NCI-H1417 (cell line): Measurements from ENCODE around the gene RIN3.

Source experiments
- DNase-seq, 3 experiments: peaks; one replicate each; lab custom pipeline; 2025; lab: John Stamatoyannopoulos, UW

The RIN3 gene

DNA sequence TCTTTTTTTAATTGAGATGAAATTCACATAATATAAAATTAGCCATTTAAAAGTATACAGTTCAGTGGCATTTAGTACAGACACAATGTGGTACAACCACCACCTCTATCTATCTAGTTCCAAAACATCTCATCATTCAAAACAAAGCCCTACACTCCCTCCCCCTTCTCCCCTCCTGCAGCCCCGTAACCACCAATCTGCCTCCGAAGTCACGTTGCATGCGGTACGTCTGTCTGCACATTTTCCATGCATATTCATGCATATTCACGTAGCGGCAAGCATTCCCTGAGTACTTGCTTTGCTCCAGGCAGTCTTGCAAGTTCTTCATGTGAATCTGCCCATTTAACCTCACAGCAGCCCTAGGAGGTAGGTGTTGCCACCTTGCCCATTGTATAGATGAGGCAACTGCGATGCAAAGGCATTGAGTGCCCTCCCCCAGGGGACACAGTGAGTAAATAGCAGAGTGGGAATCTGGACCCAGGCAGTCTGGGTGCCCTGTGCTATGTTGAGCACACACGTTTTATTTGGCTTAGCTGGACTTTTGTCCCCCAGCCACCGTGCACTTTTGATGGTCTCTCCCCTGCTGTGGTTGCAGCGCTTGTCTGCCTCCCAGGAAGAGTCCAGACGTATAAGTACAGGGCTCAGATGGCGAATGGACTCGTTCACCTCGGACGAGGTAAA, 43.4 kb downstream of the RIN3 start:
- DNase-seq: no peak

DNA sequence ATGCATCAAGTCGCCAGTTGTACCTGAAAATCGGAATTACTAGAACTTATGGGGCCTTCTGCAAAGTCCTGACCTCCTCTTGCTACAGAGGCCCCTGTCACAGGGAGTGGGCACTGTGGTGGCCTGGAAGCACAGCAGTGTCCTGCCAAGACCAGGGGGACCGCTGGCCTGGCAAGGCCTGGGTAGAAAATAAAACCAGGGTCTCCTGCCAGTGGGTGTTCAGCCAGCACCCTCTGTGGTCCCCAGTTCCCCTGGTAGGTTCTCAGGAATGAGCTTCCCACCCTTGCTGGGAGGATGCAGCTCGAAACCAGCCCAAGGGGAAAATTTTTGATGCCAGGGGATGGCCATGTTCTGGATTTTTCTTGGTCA, 43.9 kb downstream of the RIN3 start:
- no peak for DNase-seq

DNA sequence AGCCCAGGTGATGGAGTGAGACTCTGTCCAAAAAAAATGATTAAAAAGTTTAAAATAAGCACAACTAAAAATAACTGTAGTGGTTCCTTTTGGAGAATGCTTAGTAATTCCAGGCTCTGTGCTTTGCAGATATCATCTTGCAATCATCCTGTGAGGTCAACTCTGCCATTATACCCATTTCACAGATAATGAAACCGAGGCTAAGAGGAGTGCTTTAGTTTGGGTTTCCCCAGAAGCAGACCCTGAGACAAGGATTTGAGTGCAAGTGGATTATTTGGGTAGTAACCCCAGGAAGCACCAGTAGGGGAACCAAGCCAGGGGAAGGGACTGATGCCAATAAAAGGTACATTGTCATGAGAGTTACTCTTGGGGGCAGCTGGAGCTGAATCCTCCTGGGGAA, 44.7 kb downstream of the RIN3 start:
- DNase-seq: no peak

DNA sequence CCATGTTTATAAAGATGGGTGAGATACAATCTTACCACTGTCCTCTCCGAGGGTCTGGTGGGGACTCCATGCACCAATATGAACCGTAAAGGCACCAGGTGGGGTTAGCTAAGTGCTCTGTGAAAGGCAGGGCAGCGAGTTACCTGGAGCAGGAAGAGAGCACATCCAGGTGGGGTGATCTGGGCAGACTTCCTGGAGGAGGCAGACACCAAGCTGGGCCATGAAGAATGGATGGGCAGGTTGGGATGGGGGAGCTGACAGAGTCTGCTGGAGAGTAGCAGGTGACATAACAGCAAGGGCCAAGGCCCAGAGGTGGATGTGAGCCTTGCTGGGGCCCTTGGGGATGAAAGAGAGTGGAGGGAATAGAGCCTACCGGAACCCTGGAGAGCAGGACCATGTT, 45.9 kb downstream of the RIN3 start:
- DNase-seq: no peak

DNA sequence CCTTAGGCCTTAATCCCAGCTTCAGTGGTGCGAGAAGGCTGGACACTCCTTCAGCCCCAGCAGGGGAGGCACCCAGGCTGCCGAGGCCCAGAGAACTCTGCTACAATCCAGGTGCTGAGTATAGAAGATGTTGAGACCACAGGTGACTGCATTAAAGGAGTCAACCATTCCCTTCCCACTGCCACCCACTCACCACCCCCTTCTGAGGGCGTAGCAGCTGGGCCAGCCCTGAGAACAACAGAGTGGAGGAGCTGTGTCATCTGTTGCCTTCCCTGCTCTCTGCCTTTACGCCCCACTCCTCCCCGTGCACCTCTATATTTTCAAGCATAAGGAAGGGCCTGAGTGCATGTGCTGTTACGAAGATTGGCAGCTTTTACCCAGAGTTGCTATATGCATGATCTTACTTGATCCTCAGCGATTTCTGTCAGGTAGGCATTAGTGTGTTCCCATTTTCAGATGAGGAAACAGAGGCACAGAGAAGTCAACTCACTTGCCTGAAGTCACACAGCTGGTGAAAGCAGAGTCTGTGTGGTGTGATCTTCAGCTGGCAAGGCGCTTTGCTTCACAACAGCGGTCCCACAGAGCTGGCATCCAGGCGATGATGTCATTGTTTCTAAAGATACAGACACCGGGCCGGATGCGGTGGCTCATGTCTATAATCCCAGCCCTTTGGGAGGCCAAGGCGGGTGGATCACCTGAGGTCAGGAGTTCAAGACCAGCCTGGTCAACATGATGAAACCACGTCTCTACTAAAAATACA, 46.7 kb downstream of the RIN3 start:
- no peak for DNase-seq

DNA sequence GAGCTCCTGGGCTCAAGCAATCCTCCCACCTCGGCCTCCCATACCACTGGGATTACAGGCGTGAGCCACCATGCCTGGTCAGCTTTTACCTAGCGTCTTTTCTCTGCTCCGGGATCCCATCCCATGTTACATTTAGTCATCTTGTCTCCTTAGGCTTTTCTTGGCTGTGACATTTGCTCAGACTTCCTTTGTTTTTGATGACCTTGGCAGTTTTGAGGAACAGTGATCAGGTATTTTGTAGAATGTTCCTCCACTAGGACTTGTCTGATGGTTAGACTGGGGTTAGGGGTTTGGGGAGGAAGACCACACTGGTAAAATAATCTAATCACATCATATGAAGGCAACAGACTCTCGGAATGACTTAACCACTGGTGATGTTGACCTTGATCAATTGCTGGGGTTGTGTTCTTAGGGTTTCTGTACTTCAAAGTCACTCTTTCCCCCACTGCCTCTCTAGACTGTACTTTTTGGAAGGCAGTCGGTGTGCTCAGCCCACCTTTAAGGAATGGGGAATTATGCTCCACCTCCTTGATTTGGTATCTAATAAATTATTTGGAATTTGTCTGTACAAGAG, 48.4 kb downstream of the RIN3 start:
- no peak for DNase-seq

DNA sequence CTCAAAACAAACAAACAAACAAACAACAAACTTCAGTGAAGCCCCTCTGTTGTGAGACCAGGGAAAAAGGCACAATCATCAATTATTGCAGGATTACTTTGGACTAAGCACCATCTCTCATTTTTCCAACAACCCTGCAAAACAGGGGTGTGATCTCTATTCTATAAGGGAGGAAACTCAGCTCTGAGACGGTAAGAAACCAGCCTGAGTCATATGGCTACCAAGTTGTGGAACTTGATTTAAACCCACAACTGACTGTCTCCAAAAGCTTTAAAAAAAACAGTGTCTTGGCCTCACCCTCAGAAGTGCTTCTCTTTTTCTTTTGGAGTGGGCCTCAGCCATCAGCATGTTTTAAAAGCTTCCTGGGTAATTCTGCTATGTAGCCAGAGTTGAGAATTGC, 49.8 kb downstream of the RIN3 start:
- no peak for DNase-seq

DNA sequence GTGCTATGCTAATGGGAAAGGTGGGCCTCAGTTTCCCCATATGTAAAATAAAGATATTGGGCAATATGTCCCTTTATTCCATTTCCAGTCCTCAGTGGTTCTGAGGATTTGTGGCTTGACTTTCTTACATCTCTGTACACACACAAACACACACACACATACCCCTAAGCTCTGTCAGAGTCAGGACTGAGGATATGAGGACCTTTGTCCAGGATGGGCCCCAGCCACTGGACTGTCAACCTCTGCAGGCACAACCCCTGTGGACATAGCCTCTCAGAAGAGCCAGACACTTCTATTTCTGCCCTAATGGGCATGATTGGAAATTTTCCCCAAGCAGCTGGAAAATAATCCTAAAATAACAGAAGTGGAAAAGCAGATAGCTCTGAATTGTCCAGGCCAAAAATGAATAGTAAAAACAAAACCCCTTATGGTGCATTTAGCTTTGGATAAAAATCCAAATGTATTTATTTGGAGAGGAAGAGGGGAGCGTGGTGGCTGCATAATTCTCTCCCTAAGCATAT, 50.2 kb downstream of the RIN3 start:
- DNase-seq: no peak

DNA sequence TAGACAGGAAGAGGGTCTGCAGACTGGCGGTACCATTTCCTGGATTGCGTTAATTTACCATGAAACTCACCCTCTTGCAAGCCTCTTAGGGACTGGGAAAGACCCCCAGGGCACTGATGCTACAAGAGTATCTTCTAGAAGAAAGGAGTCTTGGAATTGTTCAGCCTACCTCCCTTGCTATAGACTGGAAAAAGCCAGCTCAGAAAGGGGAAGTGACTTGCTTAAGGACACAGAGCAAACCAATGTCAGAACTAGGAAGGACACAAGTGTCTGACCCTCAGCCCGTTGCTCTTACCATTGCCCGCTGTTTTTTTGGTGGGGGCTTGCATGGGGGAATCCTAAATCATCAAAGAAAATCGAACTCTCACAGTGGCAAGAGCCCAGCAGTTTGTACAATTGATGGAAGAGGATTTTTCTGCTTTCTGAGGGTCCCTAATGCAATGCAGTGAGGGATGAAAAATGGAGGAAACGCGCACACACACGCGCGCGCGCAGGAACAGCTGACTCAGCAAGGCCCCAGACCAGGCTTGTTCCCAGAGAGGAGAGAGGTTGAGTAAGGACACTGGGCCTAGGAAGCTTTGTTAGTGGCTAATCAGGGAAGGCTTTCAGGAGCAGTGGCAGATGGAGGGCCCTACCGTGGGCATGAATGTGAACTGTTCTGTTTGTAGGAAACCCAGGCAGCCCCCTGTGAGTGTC, 50.9 kb downstream of the RIN3 start:
- DNase-seq: no peak

DNA sequence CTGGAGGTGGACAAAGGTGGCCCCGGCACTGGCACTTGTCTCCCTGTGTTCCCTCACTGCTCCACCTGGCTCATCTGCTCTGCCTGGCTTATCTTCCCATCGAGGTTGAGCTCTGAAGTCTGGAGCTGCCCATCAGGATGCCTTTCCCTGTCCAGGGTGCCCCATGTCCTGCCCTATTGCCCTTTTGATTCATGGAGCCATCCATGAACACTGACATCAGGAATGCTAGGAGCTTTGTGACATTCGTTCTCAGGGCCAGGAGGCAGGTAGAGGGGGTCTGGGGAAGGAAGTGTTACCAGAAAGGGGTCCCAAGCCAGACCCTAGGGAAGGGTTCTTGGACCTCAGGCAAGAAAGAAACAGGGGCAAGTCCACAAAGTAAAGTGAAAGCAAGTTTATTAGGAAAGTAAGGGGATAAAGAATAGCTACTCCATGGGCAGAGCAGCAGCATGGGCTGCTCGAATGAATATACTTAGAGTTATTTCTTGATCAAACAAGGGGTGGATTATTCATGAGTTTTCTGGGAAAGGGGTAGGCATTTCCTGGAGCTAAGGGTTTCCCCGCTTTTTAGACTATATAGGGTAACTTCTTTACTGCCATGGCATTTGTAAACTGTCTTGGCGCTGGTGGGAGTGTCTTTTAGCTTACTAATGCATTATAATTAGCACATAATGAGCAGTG, 51.6 kb downstream of the RIN3 start:
- no peak for DNase-seq

DNA sequence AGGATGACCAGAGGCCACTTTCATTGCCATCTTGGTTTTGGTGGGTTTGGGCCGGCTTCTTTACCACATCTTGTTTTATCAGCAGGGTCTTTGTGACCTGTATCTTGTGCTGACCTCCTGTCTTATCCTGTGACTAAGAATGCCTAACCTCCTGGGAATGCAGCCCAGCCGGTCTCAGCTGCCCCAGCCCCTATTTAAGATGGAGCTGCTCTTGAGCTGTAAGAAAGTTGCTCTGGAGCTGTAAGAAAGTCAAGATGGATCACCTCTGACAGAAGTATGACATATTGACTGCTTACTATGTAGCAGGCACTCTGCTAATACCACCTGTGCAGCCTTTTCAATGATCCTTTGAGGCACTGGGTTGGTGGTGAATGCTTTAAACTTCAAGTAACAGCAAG, 52.1 kb downstream of the RIN3 start:
- no peak for DNase-seq

DNA sequence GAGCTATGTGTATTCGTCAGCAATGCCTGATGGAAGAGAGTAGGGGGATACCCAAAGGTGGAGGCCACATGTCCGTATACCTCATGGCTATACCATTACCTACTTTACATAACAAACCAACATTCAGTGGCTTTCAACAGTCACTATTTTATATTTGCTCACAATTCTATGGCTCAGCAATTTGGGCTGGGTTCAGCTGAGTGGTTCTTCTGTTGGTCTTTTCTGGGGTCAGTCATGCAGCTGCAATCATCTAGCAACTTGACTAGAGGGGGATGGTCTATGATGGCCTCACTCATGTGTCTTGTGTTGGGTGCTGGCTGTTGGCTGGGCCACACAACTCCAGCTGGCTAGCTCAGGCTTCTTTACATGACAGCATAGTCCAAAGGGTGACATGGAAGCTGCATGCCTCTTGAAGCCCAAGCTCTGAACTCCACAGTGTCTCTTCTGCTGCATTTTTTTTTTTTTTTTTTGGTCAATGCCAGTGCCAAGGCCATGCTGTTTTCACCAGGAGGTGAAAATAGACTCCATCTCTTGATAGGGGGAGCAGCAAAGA, 53.7 kb downstream of the RIN3 start:
- no peak for DNase-seq

DNA sequence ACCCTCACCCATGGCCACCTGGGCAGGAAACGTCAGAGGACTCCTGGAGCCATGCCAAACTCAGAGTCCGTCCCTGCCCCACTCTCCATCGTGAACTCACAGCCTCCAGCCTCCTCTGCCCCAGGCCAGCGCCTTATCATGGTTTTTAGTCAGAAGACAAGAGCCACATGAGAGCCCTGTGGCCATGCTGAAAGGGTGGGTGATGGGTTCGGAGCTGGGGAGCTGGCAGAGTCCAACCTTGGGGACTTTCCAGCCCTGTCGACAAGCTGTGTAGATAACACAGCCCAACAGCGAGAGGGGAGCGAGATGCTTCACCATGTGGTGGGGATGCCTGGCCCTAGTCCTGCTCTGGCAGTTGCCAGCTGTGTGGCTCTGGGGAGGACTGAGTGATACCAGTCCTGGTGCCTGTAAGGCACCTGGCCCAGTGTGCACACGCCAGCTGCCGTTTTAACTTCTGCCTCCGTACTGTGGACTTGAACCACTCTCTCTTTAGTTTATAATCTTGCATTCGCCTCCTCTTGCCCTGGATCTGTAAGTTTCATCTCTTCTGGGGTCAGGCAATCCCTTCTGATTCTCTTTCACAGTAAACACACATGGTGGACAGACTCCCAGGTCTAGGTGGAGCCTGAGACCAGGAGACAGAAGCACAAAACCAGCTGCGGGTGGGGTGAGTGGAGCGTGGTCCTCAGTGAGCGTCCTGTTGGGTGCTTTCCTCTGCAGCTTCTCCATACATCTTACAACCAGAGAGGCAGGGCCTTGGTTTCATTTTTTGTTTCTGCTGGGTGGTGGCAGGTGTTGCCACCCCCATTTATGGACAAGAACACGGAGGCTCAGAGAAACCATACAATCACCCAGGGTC, 55.3 kb downstream of the RIN3 start:
- no peak for DNase-seq

DNA sequence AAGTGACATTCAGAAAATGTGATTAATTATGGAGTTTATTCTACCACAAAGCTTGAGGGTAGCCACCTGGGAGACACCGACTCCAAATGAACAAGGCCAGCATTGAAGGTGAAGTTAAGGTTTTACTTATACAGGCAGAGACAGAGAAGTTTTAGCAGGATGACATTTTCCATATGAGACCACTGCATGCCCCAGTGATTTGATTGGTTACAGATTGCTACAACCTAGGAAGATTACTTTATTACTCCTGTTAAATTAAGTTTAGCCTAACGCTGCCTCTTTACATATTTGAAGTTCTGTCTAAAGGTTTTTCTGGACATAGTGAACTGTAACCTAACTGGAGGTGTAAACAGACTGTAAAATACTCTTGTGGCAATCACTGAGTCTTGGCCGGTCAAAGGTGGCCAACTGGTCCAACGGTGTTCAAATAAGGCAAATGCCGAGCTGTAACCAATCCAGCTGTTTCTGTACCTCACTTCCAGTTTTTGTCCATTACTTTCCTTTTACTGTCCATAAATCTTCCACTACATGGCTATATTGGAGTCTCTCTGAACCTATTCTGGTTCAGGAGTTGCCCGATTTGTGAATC, 57.2 kb downstream of the RIN3 start:
- no peak for DNase-seq

DNA sequence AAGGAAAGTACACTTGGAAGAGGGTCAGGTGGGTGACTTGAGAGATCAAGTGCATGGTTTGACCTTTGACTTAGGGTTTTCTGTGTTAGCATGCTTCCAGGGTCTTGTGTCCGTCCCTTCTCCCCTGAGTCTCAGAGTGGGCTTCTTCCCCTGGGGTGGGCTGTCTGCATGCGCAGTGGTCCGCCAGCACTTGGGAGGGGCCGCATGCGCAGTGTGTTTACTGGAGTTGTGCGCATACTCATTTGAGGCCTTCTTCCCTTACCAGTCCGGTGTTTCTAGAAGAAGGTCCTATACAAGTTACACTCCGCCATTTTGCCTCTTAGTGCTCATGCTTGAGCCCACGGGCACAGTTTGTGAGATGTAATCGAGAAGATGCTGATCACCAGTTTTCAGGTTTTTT, 58.5 kb downstream of the RIN3 start:
- DNase-seq: no peak

DNA sequence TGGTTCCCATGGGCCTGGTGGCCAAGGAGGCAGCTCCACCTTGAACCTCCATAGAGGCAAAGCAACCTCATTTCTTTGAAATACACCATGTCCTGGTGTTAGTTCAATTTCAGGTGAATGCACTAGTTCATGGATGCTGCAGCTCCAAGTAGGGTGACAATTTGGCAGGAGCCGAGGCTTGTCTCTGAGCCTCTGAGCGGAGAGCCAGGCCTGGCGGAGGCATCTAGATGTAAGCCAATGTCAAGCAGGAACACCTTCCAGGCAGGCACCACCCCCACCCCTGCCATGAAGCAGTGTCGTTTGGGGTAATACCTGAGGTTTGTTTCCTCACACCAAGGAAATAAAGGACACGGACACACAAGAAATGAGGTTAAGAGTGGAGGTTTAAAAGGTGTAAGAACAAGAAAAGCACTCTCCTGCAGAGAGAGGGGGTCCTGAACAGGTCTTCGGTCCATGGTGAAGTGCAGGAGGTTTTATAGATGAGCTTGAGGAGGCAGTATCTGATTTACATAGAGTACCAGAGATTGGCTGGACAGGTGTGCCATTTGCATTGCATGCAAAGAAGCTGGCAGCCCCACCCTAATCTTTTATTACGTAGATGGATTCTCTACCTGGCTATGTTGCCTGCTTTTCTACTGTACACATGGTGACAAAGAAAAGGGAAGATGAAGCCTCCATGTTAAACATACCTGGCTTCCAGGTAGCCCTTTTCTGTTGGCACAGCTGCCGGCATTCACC, 60.3 kb downstream of the RIN3 start:
- DNase-seq: peak in 1 of 3 experiments; percentile 14

DNA sequence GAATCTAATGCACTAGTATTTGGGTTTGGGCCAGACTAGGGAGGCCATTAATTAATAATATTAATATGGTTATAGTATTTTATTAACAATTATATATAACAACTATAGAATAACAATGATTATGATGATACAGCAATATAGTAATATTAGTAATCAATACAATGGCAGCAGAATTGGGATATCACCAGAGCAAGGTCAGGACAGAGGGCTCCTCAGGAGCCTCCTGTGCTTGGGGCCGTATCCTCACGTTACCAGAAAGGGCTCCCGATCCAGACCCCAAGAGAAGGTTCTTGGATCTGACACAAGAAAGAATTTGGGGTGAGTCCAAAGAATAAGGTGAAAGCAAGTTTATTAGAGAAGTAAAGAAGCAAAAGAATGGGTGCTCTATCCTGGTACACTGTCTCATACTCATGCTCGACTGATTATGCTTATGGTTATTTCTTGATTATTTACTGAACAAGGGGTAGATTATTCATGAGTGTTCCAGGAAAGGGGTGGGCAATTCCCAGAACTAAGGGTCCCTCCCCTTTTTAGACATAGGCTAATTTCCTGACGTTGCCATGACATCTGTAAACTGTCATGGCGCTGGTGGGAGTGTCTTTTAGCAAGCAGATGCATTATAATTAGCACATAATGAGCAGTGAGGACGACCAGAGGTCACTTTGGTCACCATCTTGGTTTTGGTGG, 61.6 kb downstream of the RIN3 start:
- DNase-seq: no peak

DNA sequence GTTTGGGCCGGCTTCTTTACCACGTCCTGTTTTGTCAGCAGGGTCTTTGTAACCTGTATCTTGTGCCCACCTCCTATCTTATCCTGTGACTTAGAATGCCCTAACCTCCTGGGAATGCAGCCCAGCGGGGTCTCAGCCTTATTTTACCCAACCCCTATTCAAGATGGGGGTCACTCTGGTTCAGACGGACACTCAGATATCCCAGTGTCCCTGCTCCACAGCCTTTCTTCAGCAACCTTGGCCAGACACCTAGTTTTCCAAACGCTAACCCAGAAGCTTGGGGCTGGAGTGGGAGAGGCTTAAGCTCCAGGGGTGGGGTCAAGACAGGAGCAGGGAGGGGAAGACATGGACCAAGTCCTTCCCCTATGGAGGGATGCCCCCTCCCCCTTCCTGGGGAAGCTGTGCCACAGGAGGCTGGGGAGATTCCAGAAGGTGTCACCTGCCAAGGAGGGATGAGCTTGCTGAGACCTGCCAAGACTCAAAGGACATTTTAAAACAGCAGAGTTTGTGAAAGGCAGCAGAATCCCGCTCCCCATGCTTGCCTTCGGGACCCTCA, 62.2 kb downstream of the RIN3 start:
- DNase-seq: no peak

DNA sequence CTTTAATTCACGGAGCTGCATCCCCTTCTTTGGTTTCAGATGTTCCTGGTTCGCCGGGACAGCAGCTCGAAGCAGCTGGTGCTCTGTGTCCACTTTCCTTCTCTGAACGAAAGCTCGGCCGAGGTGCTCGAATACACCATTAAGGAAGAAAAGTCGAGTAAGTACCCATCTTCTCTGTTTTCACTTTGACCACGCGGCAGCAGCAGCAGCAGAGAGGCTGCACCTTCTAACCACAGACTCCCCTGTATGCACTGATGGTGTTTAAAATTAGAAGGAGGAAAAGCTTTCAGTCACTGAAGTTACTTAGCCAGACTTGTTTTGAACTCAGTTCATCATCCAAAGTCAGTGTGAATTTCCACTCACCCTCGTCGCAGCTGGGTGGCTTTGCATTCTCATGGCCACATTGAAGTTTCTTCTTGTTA, 63.8 kb downstream of the RIN3 start:
- DNase-seq: no peak
